Panc1 (cell line): ENCODE measurements around the gene PGM3.

Experiments used
- SIN3A ChIP-seq: IDR thresholded peaks from 2 replicates; pipeline ENCODE4 v1.6.1; 2012; ENCODE audit warnings: low read depth, mild to moderate bottlenecking, low read length, moderate library complexity, borderline replicate concordance; ENCODE audit not compliant: insufficient read depth
- TF ChIP-seq, protein P1 (sequence below): fragments of 450-650 bp; IDR thresholded peaks from 2 replicates; pipeline ENCODE4 v1.5.1; 2017; ENCODE audit warnings: mild to moderate bottlenecking

DNA sequence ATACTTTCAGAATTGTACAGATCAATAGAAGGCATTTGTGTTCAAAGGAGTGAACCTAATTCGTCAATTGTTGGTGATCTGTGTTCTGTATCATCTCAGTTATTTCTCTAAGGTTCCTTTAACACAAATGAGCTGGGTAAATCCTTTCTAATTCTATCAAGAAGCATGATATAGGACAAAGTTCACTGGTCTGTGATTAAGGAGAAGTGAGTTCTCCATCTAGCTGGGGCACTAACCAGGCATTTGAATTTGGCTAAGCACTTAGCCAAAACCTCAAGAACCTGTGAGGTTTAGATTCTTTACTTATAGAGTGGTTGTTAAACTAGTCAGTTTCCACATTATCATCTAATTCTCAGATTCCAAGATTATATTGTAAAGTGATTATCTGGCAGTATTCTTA, 75.3 kb downstream of the PGM3 start:
- no peak for TF ChIP-seq SIN3A
- TF ChIP-seq, protein P1, sequence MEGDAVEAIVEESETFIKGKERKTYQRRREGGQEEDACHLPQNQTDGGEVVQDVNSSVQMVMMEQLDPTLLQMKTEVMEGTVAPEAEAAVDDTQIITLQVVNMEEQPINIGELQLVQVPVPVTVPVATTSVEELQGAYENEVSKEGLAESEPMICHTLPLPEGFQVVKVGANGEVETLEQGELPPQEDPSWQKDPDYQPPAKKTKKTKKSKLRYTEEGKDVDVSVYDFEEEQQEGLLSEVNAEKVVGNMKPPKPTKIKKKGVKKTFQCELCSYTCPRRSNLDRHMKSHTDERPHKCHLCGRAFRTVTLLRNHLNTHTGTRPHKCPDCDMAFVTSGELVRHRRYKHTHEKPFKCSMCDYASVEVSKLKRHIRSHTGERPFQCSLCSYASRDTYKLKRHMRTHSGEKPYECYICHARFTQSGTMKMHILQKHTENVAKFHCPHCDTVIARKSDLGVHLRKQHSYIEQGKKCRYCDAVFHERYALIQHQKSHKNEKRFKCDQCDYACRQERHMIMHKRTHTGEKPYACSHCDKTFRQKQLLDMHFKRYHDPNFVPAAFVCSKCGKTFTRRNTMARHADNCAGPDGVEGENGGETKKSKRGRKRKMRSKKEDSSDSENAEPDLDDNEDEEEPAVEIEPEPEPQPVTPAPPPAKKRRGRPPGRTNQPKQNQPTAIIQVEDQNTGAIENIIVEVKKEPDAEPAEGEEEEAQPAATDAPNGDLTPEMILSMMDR: no peak
